ENCODE measurements around the gene UBL4B. TPM values are rescaled to one million over a fixed set of nuclear protein-coding genes. Genes with fewer than 3 reads are reported as not detected.

Gene UBL4B
- total RNA-seq, 4 donors from 2014 or later: 0.59 TPM; not detected in 3

DNA sequence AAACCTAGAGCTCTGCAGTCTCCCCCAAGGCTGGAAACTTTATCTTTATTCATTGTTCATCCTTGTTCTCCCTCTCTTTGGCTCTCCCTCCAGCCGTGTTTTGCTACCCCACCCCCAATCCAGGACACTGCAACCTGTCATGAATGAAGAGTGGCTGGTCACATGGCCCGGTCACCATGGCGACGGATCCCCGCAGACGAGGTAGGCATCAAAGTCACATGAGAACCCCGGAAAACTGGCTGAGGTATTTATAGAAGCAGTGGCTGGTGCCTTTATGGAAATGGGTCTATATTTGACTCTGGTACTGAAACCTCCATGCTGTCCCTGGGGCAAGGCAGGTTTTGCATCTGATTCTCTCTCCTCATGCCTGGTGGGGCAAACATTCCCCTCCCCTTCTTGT, 24.7 kb downstream of the UBL4B start:
- no peaks in the 10 kb centered on the region for H3K4me1 ChIP-seq
- no peaks in the 10 kb centered on the region for H3K36me3 ChIP-seq
- H3K27me3 ChIP-seq: peaks cover 0 to 84% (median 0%) of the 10 kb centered on the region in 4 donors
- no peaks in the 10 kb centered on the region for H3K9me3 ChIP-seq
- intact Hi-C loops (cut with DNase I): no loop called here
- no peak overlapping the region for H3K4me3 ChIP-seq
- no peak for DNase-seq
- TF ChIP-seq POLR2A (IDR thresholded peaks at IDR 0.05): no peak
- TF ChIP-seq CTCF (IDR thresholded peaks at IDR 0.05): no peak
- H3K27ac ChIP-seq: no peak overlapping the region
- 0% methylated on average over 1 to 2 of the region's 7 CpGs for whole genome bisulfite sequencing, 2 donors

DNA sequence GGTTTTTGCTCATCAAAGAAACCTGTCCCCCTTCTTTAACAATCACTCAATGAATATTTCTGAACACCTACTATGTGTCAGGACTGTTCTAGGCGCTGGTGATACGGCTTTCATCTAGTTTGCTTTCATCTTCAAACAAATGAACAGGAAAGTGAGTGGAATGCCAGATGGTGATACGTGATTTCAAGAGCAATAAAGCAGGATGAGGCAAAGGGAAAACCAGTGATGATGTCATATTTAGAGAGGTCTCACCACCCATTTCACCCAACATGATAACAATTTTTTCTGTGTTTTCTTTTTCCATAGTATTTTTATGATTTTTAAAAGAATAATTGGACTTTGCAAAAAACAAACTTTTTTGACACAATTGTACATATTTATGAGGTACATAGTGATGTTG, 26.7 kb downstream of the UBL4B start:
- no peaks in the 10 kb centered on the region for H3K36me3 ChIP-seq
- H3K9me3 ChIP-seq: no peaks in the 10 kb centered on the region
- H3K4me1 ChIP-seq: no peaks in the 10 kb centered on the region
- intact Hi-C loops (cut with DNase I): no loop called here
- no peak for TF ChIP-seq POLR2A (IDR thresholded peaks at IDR 0.05)
- peaks cover 0 to 91% (median 0%) of the 10 kb centered on the region in 4 donors for H3K27me3 ChIP-seq
- no peak overlapping the region for H3K4me3 ChIP-seq
- no peak overlapping the region for H3K27ac ChIP-seq
- DNase-seq: no peak
- 58 to 65% methylated on average over 3 of the region's 3 CpGs for WGBS, 2 donors

DNA sequence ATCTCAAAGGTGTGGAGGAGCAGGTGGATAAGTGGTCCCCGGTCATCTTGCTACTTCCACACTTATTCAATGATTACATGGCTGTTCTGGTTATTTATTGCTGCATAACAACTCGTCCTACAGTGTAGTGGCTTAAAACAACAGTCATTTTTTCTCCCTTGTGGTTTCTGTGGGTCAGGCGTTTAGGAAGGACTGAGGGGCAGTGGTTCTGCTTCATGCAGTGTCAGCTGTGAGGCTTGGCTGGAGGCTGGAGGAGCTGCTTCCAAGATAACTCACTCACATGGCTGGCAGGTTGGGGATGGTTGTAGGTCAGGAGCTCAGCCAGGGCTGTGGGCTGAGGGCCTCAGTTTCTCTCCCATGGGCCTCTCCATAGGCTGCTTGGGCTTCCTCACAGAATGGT, 32.1 kb downstream of the UBL4B start:
- Histone ChIP-seq H3K9me3 (no peaks in the 10 kb centered on the region), H3K4me1 (no peaks in the 10 kb centered on the region), H3K4me3 (no peak overlapping the region), H3K27ac (no peak overlapping the region), H3K27me3 (peaks cover 0 to 94% (median 4%) of the 10 kb centered on the region in 4 donors), H3K36me3 (no peaks in the 10 kb centered on the region)
- intact Hi-C loops (cut with DNase I): no loop called here
- DNase-seq: no peak
- TF ChIP-seq POLR2A (IDR thresholded peaks at IDR 0.05) (no peak), CTCF (IDR thresholded peaks at IDR 0.05) (no peak)
- 29 to 55% methylated on average over 3 of the region's 3 CpGs for WGBS, 2 donors

- H3K36me3 ChIP-seq: no peaks in the 10 kb centered on the region
- H3K27me3 ChIP-seq: peaks cover 3 to 98% (median 4%) of the 10 kb centered on the region in 4 donors
- TF ChIP-seq POLR2A (IDR thresholded peaks at IDR 0.05) (no peak), CTCF (IDR thresholded peaks at IDR 0.05) (peak in 4 of 6 experiments; percentile 7 to 35 (median 8))
- 34 to 46% methylated on average over 4 of the region's 4 CpGs for WGBS, 2 donors
- no peak overlapping the region for H3K27ac ChIP-seq
- DNase-seq: no peak
- peaks cover 12 to 18% (median 14%) of the 10 kb centered on the region in 3 donors for H3K4me1 ChIP-seq
- no peaks in the 10 kb centered on the region for H3K9me3 ChIP-seq
- intact Hi-C loops (cut with DNase I): no loop called here
- no peak overlapping the region for H3K4me3 ChIP-seq
Observed at GRCh38 chr1:110148961-110149360, 36.7 kb downstream of the UBL4B start.

- peak in 1 of 6 experiments; percentile 50 for TF ChIP-seq CTCF (IDR thresholded peaks at IDR 0.05)
- no peak for TF ChIP-seq POLR2A (IDR thresholded peaks at IDR 0.05)
- DNase-seq: no peak
- 0% methylated on average over 2 to 8 of the region's 104 CpGs for WGBS, 2 donors
- intact Hi-C loops (cut with DNase I): no loop called here
- Histone ChIP-seq H3K36me3 (no peaks in the 10 kb centered on the region), H3K4me1 (peaks cover 12 to 18% (median 14%) of the 10 kb centered on the region in 3 donors), H3K9me3 (no peaks in the 10 kb centered on the region), H3K27ac (no peak within 1 kb of the TSS), H3K27me3 (peaks cover 0 to 100% (median 3%) of the 10 kb centered on the region in 4 donors), H3K4me3 (peak within 1 kb of the TSS in 3 of 4 donors; percentile 19 to 63 (median 45))
Observed at GRCh38 chr1:110150330-110151174, 38.3 kb downstream of the UBL4B start, which contains the start of gene SLC6A17. Gene SLC6A17, plus strand, starts transcription at chr1:110150494. Its CDS starts 16,436 bp downstream, at chr1:110166930.
